ENCODE measurements around the gene BBS1. TPM values are rescaled to one million over a fixed set of nuclear protein-coding genes. Genes with fewer than 3 reads are reported as not detected.

Gene BBS1
- total and polyA plus RNA-seq, 4 donors, result 4.2 to 18.5 (median 8.6) TPM

GRCh38 chr11:66471142-66471541 lies 39.3 kb upstream of the BBS1 start (continued):
- TF ChIP-seq ZBTB33 (IDR thresholded peaks at IDR 0.05), result no peak
- no peak for TF ChIP-seq MAX (IDR thresholded peaks at IDR 0.05)

GRCh38 chr11:66472054-66472453 lies 38.4 kb upstream of the BBS1 start:
- H3K36me3 ChIP-seq (ENCODE audit: control insufficient read depth in 4 of 4, insufficient read depth in 3 of 4, low read depth in 1 of 4, low read length in 3 of 4), result peaks cover 0 to 8% (median 0%) of the 10 kb centered on the region in 4 donors
- H3K9me3 ChIP-seq (ENCODE audit: control insufficient read depth in 4 of 4, low read length in 3 of 4), result no peaks in the 10 kb centered on the region
- no peaks in the 10 kb centered on the region for H3K27me3 ChIP-seq (ENCODE audit: control insufficient read depth in 4 of 4, insufficient read depth in 4 of 4, low read length in 3 of 4)
- no peak overlapping the region for H3K27ac ChIP-seq (ENCODE audit: low read depth in 1 of 2, low read length in 2 of 2)
- no peak for DNase-seq (ENCODE audit: low spot score)
- no peak for TF ChIP-seq SP1 (IDR thresholded peaks at IDR 0.05)
- no peak for TF ChIP-seq ZBTB33 (IDR thresholded peaks at IDR 0.05)
- TF ChIP-seq EGR1 (IDR thresholded peaks at IDR 0.05; ENCODE audit: low read depth in 2 of 2), result no peak
- peaks cover 2 to 10% (median 8%) of the 10 kb centered on the region in 4 donors for H3K4me1 ChIP-seq (ENCODE audit: control insufficient read depth in 4 of 4, insufficient read depth in 4 of 4, low read length in 3 of 4)
- H3K9ac ChIP-seq (ENCODE audit: low read depth in 1 of 2, low read length in 2 of 2), result no peak overlapping the region
- H3K4me3 ChIP-seq (ENCODE audit: low read depth in 1 of 3, low read length in 3 of 3), result no peak overlapping the region
- WGBS, result 96% methylated on average over 9 of the region's 9 CpGs

GRCh38 chr11:66473167-66473566 lies 37.3 kb upstream of the BBS1 start:
- Histone ChIP-seq H3K4me3 (ENCODE audit: low read depth in 1 of 3, low read length in 3 of 3) (no peak overlapping the region), H3K27me3 (ENCODE audit: control insufficient read depth in 4 of 4, insufficient read depth in 4 of 4, low read length in 3 of 4) (no peaks in the 10 kb centered on the region), H3K9me3 (ENCODE audit: control insufficient read depth in 4 of 4, low read length in 3 of 4) (no peaks in the 10 kb centered on the region), H3K4me1 (ENCODE audit: control insufficient read depth in 4 of 4, insufficient read depth in 4 of 4, low read length in 3 of 4) (no peaks in the 10 kb centered on the region), H3K36me3 (ENCODE audit: control insufficient read depth in 4 of 4, insufficient read depth in 3 of 4, low read depth in 1 of 4, low read length in 3 of 4) (peaks cover 0 to 8% (median 0%) of the 10 kb centered on the region in 4 donors), H3K27ac (ENCODE audit: low read depth in 1 of 2, low read length in 2 of 2) (no peak overlapping the region), H3K9ac (ENCODE audit: low read depth in 1 of 2, low read length in 2 of 2) (no peak overlapping the region)
- DNase-seq (ENCODE audit: low spot score), result no peak
- 97% methylated on average over 11 of the region's 11 CpGs for WGBS
- TF ChIP-seq YY1 (IDR thresholded peaks at IDR 0.05) (no peak), ZBTB33 (IDR thresholded peaks at IDR 0.05) (no peak), RXRA (IDR thresholded peaks at IDR 0.05) (no peak), JUND (IDR thresholded peaks at IDR 0.05) (no peak), HNF4G (IDR thresholded peaks at IDR 0.05) (no peak), FOXA2 (IDR thresholded peaks at IDR 0.05) (no peak), TAF1 (conservative IDR thresholded peaks at IDR 0.05) (no peak)
